ENCODE data around the gene MTG2. TPM values are rescaled to one million over a fixed set of nuclear protein-coding genes. Genes with fewer than 3 reads are reported as not detected.

Gene MTG2
- total RNA-seq, 1 experiment from 2014 or later, result 56.8 TPM

- H3K4me1 ChIP-seq (ENCODE audit: control insufficient read depth, insufficient read depth, low read length), result no peaks in the 10 kb centered on the region
- in situ Hi-C loops (cut with HindIII; ENCODE audit: low pct_unique_long_range_greater_than_20kb, low sequenced_read_pairs), result no loop called here
- H3K27ac ChIP-seq (ENCODE audit: low read length), result no peak overlapping the region
- POLR2A ChIA-PET, result no interaction called here
- no peak for TF ChIP-seq POLR2AphosphoS5 (IDR thresholded peaks at IDR 0.05; ENCODE audit: low read depth, low read length)
- H3K27me3 ChIP-seq (ENCODE audit: control insufficient read depth, insufficient read depth, low read length), result no peaks in the 10 kb centered on the region
- no peaks in the 10 kb centered on the region for H3K9me3 ChIP-seq (ENCODE audit: control insufficient read depth, insufficient read depth, low read depth, low read length)
- peaks cover 8% of the 10 kb centered on the region for H3K36me3 ChIP-seq (ENCODE audit: control insufficient read depth, insufficient read depth, low read length)
- CTCF ChIA-PET, result no interaction called here
- no peak overlapping the region for H3K4me3 ChIP-seq (ENCODE audit: low read depth in 2 of 2, low read length in 2 of 2)
- no TSS peak for BruUV-seq (replicated peaks)
- no peak for DNase-seq (ENCODE audit: low read depth, low spot score)
- intact Hi-C loops (cut with micrococcal nuclease; ENCODE audit: unreplicated experiment), result no loop called here
- ATAC-seq, result no peak
These were observed 17.8 kb downstream of the MTG2 start for GRCh38 chr20:62200491-62201172.

GRCh38 chr20:62201173-62202082 is 18.6 kb downstream of the MTG2 start:
- CTCF ChIA-PET, result no interaction called here

GRCh38 chr20:62202083-62202395 is 19.2 kb downstream of the MTG2 start:
- no peaks in the 10 kb centered on the region for H3K4me1 ChIP-seq (ENCODE audit: control insufficient read depth, insufficient read depth, low read length)
- POLR2A ChIA-PET, result no interaction called here
- H3K9me3 ChIP-seq (ENCODE audit: control insufficient read depth, insufficient read depth, low read depth, low read length), result no peaks in the 10 kb centered on the region
- no peak overlapping the region for H3K27ac ChIP-seq (ENCODE audit: low read length)
- in situ Hi-C loops (cut with HindIII; ENCODE audit: low pct_unique_long_range_greater_than_20kb, low sequenced_read_pairs), result no loop called here
- H3K4me3 ChIP-seq (ENCODE audit: low read depth in 2 of 2, low read length in 2 of 2), result no peak overlapping the region
- CTCF ChIA-PET, result no interaction called here
- no peaks in the 10 kb centered on the region for H3K27me3 ChIP-seq (ENCODE audit: control insufficient read depth, insufficient read depth, low read length)
- peaks cover 8% of the 10 kb centered on the region for H3K36me3 ChIP-seq (ENCODE audit: control insufficient read depth, insufficient read depth, low read length)
- no peak for TF ChIP-seq POLR2AphosphoS5 (IDR thresholded peaks at IDR 0.05; ENCODE audit: low read depth, low read length)
- TF ChIP-seq REST (IDR thresholded peaks at IDR 0.05; ENCODE audit: insufficient read depth in 1 of 2, low read depth in 2 of 2, low read length in 1 of 2), result no peak
- TF ChIP-seq CTCF (IDR thresholded peaks at IDR 0.05), result no peak
- TF ChIP-seq SIN3A (IDR thresholded peaks at IDR 0.05; ENCODE audit: borderline replicate concordance, insufficient read depth, low read depth, low read length), result no peak
- TF ChIP-seq TCF7L2 (IDR thresholded peaks at IDR 0.05; ENCODE audit: low read depth, low read length), result no peak
- ATAC-seq (no peak), DNase-seq (ENCODE audit: low read depth, low spot score) (no peak)
- BruUV-seq (replicated peaks), result no TSS peak
- intact Hi-C loops (cut with micrococcal nuclease; ENCODE audit: unreplicated experiment), result no loop called here

More at GRCh38 chr20:62201173-62202082, 18.6 kb downstream of the MTG2 start:
- in situ Hi-C loops (cut with HindIII; ENCODE audit: low pct_unique_long_range_greater_than_20kb, low sequenced_read_pairs) (no loop called here), intact Hi-C loops (cut with micrococcal nuclease; ENCODE audit: unreplicated experiment) (no loop called here)
- POLR2A ChIA-PET, result no interaction called here
- TF ChIP-seq POLR2AphosphoS5 (IDR thresholded peaks at IDR 0.05; ENCODE audit: low read depth, low read length), result no peak
- DNase-seq (ENCODE audit: low read depth, low spot score) (no peak), ATAC-seq (no peak)
- peaks cover 8% of the 10 kb centered on the region for H3K36me3 ChIP-seq (ENCODE audit: control insufficient read depth, insufficient read depth, low read length)
- H3K4me1 ChIP-seq (ENCODE audit: control insufficient read depth, insufficient read depth, low read length), result no peaks in the 10 kb centered on the region
- no peaks in the 10 kb centered on the region for H3K27me3 ChIP-seq (ENCODE audit: control insufficient read depth, insufficient read depth, low read length)
- H3K27ac ChIP-seq (ENCODE audit: low read length), result no peak overlapping the region
- H3K9me3 ChIP-seq (ENCODE audit: control insufficient read depth, insufficient read depth, low read depth, low read length), result no peaks in the 10 kb centered on the region
- BruUV-seq (replicated peaks), result no TSS peak
- H3K4me3 ChIP-seq (ENCODE audit: low read depth in 2 of 2, low read length in 2 of 2), result no peak overlapping the region
